ENCODE data around the gene ARL6IP5.

The ARL6IP5 gene

DNA sequence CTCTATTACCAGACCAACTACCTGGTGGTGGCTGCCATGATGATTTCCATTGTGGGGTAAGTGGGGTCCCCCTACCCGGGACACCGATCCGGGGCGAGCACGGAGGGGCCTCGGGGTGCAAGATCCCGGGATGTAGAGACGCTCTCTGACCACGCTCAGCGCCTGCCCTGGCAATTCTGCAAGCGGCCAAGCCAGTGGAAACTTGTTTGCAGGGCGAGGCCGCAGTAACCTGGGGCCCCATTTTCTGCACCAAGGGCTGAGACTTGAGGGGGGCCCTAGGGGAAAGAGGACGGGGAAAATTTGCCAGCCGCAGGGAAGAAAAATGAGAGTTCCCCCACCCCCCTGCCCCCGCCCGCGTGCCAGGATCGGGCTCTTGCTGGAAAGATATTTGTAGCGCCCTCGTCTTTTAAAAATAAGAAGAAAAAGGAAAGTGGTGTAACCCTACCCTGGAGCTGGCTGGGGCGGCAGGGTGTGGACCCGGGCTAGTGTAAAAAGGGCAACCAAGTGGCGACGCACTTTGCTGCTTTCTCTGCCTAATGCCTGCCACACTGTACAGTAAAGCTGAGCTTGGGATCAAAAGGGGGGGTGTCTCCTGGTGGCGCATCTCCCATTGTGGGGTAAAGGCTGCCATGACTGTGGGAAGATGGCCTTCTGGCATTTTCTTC, 563 bp downstream of the ARL6IP5 start:
- in situ Hi-C loops (cut with HindIII; ENCODE audit: low sequenced_read_pairs), result no loop called here

DNA sequence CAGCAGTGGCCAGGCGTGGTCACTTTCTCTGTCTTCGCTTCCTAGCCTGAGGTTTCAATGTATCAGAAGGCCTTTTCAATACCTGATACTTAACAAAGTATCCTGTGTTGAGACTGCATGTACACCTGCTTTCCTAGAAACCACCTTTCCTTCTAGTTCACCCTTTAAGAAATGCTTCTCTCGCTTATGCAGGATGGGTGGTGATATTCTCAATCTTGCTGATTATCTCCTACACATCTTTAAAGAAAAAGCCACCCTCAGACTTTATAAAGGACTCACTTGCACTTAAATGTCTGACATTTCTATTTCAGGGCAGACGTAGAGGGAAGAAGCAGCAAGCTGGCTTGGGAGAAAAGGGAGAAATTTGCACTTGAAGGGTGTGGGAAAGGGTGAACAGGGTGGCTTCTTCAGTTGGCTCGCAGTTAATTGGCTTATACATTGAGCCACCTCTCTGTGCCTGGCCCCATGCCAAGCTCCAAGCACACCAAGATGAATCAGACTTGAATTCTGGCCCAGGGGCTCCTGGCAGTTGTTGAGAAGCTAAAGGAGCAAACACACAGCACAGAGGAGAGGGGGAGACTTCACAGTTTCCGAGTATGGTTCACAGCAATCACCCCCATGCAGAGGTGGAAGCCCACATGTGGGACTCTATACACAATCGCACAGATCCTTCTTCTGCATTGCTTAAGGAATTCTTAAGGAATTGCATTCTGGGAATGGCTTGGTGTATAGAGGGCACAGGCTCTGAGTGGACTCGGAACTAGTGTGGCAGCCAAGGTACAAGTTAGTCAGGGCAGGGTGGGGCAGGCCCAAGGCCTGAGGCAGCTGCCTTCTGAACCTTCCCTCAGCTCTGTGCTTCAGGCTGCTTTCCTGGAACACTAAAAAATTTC, 1.3 kb downstream of the ARL6IP5 start:
- in situ Hi-C loops (cut with HindIII; ENCODE audit: low sequenced_read_pairs), result no loop called here

DNA sequence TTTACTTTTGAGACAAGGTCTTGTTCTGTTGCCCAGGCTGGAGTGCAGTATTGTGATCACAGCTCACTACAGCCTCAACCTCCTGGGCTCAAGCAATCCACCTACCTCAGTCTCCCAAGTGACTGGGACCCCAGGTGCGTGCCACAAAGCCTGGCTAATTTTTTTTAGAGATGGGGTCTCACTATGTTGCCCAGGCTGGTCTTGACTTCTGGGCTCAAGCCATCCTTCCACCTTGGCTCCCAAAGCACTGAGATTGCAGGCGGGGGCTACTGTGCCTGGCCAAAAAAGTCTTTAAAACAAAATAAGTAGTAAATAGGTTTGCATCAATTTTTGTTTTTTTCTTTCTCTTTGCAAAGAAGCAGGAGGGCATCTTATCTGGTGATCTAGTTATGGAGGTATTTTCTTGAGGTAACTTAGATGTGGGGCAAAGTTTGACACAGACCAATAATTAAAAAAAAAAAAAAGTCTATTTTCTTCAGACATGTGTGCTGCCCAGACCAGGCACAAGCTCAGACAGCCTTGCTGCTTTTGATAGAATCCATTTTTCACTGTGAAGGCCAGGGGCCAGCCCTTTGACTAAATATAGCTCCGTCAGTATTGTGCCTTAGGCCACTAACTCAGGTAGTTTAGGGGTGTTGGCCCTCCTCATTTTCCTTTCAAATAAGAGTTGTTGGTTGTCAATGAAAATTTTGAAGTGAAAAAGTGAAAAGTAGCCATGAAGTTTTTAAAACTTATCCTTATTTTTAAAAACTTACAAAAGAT, 2.5 kb downstream of the ARL6IP5 start:
- in situ Hi-C loops (cut with HindIII; ENCODE audit: low sequenced_read_pairs), result no loop called here

DNA sequence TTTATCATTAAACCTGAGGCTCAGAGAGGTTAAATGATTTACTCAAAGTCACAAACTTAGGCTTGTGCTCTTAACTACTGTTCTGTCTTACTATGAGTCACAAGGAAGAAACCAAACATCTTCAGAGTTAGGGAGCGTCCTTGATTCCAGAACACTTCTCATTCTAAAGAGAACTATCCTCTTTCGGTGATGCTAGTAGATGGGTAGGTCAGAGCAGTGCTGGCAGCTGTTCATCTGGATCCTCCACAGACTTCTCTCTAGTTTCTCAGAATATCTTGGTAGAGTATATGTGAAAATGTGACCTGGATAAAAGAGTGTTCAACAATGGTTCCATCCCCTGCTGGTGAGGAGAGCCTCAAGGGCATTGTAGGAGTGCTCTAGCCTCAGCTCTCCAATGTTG, 3.3 kb downstream of the ARL6IP5 start:
- in situ Hi-C loops (cut with HindIII; ENCODE audit: low sequenced_read_pairs), result no loop called here

DNA sequence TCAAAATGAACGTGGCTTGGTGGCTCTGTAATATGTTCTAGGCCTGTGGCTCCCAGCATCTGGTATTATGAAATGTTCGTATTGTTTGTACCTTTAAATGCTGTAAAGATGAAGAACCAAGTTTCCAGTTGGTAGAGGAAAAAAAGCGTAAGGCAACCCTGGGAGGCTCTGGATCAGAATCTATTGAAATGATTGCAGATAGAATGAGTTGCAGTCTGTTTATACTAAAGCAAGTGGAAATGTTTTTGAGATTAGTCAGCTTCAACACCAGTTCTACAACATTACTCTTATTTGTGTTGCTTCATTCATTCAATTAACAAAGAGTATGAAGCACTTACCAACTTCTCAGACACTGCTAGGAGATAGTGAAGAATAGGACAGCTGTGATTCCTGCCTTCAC, 5.3 kb downstream of the ARL6IP5 start:
- in situ Hi-C loops (cut with HindIII; ENCODE audit: low sequenced_read_pairs), result no loop called here

DNA sequence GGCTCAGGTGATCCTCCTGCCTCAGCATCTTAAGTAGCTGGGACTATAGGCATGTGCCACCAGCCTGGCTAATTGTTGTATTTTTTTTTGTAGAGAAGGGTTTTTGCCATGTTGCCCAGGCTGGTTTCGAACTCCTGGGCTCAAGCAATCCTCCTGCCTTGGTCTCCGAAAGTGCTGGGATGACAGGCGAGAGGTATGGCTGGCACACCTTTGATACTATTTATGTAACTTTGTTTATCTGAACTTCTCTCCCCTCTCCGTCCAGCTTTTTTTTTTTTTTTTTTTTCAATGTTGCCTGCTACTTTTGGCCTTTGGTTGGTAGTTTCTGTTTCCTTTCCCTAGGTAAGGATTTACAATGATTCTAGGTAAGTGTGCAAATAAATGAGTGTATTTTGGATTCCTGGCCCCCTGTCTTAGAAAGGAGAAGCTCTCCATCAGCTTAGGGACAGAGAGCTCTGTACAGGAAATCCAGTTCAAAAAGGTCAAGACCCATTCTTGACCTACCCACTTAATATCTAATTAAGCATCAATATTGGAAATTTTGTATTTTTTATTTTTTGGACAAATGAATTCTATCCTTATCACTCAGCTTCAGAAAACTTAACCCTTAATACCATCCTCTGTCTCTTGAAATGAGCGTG, 6.8 kb downstream of the ARL6IP5 start:
- in situ Hi-C loops (cut with HindIII; ENCODE audit: low sequenced_read_pairs), result no loop called here

DNA sequence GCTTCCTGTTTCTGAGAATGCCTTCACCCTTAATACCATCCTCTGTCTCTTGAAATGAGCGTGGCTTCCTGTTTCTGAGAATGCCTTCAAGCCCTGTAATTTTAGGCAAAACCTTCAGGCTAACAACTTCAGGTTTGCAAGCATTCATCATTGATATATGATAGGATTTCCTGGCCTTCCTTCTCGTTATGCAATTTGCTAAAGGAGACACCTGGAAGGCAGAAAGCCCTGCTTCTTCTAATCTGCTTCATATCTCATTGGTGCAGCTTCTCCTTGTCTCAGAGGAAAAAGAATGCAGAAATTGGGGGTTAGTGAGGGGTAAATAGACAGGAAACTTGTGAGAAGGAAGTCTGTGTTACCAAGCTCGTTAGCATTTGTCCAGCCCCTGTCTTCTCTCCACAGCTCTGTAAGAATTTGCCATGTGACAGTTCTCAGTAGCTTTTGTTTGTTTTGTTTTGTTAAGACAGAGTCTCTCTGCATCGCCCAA, 7.3 kb downstream of the ARL6IP5 start:
- in situ Hi-C loops (cut with HindIII; ENCODE audit: low sequenced_read_pairs), result no loop called here

DNA sequence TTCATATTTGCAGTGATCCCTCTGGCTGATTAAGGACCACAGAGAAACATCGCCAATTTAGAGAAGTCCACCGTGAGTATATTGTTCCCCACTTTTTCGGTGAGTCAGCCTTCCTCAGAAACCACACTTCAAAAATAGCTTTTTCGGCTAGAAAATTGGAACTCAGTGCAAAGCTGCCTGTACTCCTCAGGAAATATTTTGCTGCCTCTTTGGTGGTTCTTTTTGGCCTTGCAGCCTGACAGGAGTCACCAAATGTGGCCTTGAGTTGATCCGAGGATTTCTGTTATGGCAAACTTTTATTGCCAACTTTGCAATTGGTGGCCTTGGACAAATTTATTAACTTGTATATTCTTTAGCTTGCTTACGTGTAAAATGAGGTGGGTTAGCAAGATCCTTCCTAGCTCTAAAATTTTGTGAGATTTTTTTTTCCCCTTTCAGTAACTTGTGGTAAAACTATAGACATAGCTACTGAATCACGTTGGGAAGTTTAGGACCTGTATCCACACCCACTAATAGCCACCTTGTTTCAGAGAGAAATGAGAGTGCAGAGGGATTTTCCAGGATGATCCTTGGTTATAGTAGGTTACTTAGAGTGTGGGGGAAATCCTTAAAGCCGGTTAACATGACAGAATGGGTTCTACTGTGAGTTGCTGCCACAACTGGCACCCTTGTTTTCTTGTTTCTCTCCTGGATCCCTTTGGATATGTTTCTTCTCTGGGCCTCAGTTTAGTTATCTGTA, 9.9 kb downstream of the ARL6IP5 start:
- in situ Hi-C loops (cut with HindIII; ENCODE audit: low sequenced_read_pairs), result no loop called here

DNA sequence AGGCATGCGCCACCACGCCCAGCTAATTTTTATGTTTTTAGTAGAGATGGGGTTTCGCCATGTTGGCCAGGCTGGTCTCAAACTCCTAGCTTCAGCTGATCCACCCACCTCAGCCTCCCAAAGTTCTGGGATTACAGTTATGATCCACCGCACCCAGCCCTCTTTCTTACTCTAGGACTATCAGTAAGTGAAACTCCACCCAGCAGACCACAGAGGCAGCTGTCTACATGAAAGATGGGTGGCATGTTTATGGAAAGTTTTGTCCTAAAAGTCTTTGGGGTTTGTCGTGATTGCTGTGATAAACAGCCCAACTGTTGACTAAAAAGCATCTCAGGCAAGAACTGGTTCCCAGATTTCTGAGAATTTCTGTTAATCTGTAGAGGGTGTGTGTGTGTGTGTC, 10.9 kb downstream of the ARL6IP5 start:
- in situ Hi-C loops (cut with HindIII; ENCODE audit: low sequenced_read_pairs), result no loop called here

DNA sequence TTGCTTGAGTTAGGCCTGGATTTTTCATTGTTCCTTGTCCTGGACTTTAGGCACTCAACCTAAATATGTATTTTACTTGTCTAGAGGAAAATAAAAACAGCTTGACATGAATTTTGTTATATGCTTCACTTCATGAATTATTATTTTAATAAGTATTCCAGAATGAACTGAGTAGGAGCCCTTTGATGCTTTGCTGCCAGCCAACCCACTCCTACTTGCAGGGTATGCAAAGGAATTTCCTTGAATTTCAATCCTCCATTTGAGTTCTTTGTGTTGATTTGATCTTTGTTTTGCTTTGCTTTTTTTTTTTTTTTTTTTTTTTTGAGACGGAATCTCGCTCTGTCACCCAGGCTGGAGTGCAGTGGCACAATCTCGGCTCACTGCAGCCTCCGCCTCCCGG, 11.6 kb downstream of the ARL6IP5 start:
- in situ Hi-C loops (cut with HindIII; ENCODE audit: low sequenced_read_pairs), result no loop called here

DNA sequence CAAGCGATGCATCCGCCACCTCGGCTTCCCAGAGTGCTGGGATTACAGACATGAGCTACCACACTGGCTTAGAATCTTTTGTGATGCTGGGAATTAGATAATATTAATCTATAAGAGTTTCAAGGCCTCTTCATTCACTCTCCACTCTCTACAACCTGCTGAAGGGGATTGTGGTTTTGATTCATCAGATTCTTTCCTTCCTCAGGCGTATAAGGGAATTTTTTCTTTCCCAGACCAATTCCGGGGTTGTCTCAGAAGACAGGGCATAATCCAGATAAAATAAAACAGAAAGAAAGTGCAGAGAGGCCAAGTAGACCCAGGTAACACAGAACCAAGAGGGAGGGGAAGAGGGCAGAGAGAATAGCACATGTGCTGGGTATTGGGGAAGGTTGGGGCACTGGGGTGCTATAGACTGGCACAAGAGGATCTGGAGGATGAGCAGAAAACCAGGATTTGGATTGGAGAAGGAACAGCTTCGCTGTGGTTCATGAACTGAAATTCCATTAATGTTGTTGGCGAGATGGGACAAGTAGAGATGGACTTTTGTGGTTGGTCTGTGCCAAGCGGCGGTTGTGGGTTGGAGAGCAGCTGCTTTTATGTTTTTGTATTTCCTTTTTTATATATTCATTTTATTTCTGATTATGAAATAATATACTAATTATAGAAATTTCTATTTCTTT, 12.8 kb downstream of the ARL6IP5 start:
- in situ Hi-C loops (cut with HindIII; ENCODE audit: low sequenced_read_pairs), result no loop called here

DNA sequence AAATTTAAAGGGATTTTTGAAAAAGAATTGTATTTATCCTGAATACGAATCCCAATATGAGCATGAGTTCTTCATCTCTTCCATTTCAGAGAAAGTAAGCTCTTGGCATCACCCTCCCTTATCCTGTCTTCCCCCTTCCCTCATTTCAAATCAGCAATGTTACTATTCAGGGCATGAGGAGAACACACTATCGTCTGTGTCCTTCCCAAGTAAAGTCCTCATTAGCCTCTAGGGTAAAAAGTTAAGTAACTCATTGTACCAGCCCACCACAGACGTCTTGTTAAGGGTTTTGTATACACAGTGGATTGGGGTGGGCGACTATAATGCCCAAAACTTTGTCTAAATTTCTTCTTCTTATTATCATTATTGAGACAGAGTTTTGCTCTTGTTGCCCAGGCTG, 14.8 kb downstream of the ARL6IP5 start:
- in situ Hi-C loops (cut with HindIII; ENCODE audit: low sequenced_read_pairs), result no loop called here

DNA sequence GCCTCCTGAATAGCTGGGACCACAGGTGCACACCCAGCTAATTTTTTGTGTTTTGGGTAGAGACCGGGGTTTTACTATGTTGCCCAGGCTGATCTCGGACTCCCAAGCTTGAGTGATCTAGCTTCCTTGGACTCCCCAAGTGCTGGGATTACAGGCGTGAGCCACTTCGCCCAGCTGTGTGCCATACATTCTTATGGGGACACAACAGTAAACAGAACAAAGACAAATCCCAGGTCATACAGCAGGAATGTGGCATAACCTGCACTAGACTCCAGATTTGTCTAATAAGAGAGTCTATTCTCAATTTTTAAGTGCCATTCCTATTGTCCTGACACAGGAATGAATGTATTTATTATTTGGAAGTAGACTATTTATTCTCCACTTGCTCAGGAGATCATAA, 17.6 kb downstream of the ARL6IP5 start:
- in situ Hi-C loops (cut with HindIII; ENCODE audit: low sequenced_read_pairs), result loop anchor here (25.0 kb wide), 1 partner anchor 560 kb away; no protein-coding TSS in a partner anchor

DNA sequence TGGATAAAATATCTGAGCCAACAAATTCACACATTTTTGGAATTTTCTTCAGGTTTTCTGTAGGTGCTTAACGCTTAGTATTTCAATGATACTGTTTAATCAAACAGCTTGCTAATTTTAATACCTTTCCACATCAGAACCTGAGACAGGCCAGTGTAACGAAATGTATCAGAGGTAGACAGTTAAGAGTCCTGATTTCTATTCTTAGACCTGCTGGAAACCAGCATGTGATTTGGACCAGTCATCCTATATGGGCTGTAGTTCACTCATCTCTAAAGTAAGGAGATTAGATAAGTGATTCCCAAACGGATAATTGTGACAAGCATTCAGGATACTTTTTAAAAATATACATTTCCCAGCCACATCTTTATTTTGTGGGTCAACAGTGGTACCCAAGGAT, 18.4 kb downstream of the ARL6IP5 start:
- in situ Hi-C loops (cut with HindIII; ENCODE audit: low sequenced_read_pairs), result loop anchor here (25.0 kb wide), 1 partner anchor 559 kb away; no protein-coding TSS in a partner anchor

DNA sequence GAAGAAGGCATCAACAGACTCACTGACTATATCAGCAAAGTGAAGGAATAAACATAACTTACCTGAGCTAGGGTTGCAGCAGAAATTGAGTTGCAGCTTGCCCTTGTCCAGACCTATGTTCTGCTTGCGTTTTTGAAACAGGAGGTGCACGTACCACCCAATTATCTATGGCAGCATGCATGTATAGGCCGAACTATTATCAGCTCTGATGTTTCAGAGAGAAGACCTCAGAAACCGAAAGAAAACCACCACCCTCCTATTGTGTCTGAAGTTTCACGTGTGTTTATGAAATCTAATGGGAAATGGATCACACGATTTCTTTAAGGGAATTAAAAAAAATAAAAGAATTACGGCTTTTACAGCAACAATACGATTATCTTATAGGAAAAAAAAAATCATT, 19.8 kb downstream of the ARL6IP5 start:
- in situ Hi-C loops (cut with HindIII; ENCODE audit: low sequenced_read_pairs), result loop anchor here (25.0 kb wide), 1 partner anchor 558 kb away; no protein-coding TSS in a partner anchor

DNA sequence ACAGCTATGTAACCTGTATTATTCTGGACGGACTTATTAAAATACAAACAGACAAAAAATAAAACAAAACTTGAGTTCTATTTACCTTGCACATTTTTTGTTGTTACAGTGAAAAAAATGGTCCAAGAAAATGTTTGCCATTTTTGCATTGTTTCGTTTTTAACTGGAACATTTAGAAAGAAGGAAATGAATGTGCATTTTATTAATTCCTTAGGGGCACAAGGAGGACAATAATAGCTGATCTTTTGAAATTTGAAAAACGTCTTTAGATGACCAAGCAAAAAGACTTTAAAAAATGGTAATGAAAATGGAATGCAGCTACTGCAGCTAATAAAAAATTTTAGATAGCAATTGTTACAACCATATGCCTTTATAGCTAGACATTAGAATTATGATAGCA, 20.6 kb downstream of the ARL6IP5 start:
- in situ Hi-C loops (cut with HindIII; ENCODE audit: low sequenced_read_pairs), result loop anchor here (25.0 kb wide), 1 partner anchor 557 kb away; no protein-coding TSS in a partner anchor

DNA sequence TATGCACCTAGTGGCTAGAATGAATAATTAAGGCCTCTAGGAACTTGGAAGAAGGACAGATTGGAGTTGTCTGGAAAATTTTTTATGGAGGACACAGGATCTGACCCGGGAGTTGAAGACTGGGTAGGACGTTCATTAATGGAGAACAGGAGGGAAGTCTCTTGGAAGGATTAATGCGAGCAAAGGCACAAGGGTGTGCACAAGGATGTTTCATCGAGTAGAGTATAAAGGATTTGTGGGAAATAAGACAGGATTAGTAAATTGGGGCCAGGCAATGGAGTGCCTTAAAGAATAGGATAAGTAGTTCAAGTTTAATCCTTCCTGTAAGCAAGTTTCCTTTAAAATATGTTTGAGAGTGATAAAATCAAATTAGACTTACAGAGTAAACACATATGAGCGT, 23.1 kb downstream of the ARL6IP5 start:
- in situ Hi-C loops (cut with HindIII; ENCODE audit: low sequenced_read_pairs), result loop anchor here (25.0 kb wide), 1 partner anchor 554 kb away; no protein-coding TSS in a partner anchor

DNA sequence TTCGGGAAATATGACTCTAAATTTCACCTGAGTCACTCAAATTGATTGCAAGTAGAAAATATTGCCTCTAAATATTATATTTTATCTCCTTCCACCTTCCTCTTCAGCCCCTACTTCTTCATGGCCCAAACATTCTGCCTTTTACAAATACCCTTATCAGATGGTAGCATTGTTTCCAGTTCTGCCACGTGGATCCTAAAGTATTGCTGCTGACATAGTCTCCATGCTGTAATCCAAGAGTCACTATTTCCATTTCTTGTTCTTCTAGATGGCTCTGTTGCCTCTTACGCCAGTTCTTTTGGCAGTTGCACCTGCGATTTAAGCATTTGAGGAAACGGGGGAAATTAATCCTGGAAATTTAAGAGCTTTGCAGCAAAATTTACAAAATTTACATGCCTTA, 24.1 kb downstream of the ARL6IP5 start:
- in situ Hi-C loops (cut with HindIII; ENCODE audit: low sequenced_read_pairs), result loop anchor here (25.0 kb wide), 1 partner anchor 553 kb away; no protein-coding TSS in a partner anchor

DNA sequence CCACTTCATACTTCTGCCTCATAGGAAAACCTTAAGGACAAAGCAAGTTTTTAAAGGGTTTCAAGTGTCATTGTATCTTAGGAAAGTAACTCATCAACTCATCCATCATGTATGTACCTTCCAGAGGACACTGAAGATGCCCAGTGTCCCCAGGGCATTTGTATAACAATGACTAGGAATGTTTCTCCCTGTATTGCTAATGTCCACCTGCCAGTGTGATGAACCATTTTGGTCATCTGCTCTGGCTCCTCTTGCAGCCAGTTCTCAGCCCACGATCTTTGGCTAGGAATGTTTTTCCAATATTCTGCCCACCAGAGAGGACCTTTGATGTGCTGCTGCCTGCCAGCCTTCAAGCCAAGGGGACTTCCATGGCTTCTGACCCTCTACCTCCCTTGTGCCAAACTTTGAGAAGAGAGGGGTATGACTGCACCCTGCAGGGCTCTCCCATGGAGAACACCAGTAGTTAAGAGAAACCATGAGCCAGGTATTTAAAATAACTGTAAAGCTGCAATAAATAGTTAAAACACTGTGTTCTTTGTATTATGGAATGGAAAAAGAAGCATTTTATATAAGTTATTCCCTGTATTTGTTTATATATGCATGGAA, 26.3 kb downstream of the ARL6IP5 start:
- in situ Hi-C loops (cut with HindIII; ENCODE audit: low sequenced_read_pairs), result loop anchor here (25.0 kb wide), 1 partner anchor 551 kb away; no protein-coding TSS in a partner anchor
